ENCODE measurements around the gene MED26. TPM values are rescaled to one million over a fixed set of nuclear protein-coding genes. Genes with fewer than 3 reads are reported as not detected.

The MED26 gene
- total and polyA plus RNA-seq, 11 donors, result 3.6 to 7.5 (median 4.6) TPM

GRCh38 chr19:16594131-16594586 lies 33.8 kb downstream of the MED26 start:
- H3K27me3 ChIP-seq, result no peaks in the 10 kb centered on the region
- 56 to 71% (median 65%) methylated on average over 10 of the region's 10 CpGs for WGBS, 4 donors
- intact Hi-C loops (cut with DNase I), result no loop called here
- H3K27ac ChIP-seq, result peak overlapping the region in 1 of 12 donors; percentile 24
- H3K4me1 ChIP-seq, result peaks cover 2 to 89% (median 53%) of the 10 kb centered on the region in 12 donors
- no peak for TF ChIP-seq CTCF (IDR thresholded peaks at IDR 0.05)
- no peak for TF ChIP-seq POLR2A (IDR thresholded peaks at IDR 0.05)
- H3K4me3 ChIP-seq, result no peak overlapping the region
- peak in 1 of 5 donors; percentile 63 for DNase-seq
- ATAC-seq, result peak in 2 of 4 donors; percentile 25 to 29
- H3K36me3 ChIP-seq, result no peaks in the 10 kb centered on the region
- no peaks in the 10 kb centered on the region for H3K9me3 ChIP-seq

DNA sequence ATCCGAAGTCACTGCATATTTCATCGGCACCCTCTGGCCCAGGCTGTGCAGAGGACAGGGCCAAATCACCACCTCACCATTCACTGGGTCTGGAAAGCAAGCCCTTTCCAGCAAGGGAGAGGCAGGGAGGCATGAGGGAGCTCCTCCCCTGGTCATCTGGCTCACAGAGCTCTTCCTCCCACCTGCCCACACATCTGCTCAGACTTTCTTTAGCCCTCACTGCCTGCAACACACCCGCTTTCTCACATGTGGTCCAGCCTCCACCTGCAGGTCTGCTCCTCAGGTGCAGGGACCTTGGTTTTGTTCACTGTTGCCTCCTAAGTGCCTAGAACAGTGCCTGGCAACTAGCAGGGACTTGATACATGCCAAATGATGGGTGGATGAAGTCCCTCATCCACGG lies 34.8 kb downstream of the MED26 start:
- no peak overlapping the region for H3K27ac ChIP-seq
- no peaks in the 10 kb centered on the region for H3K36me3 ChIP-seq
- H3K27me3 ChIP-seq, result no peaks in the 10 kb centered on the region
- WGBS, 4 donors, result 85 to 98% (median 95%) methylated on average over 4 of the region's 4 CpGs
- TF ChIP-seq CTCF (IDR thresholded peaks at IDR 0.05), result no peak
- no peak for TF ChIP-seq POLR2A (IDR thresholded peaks at IDR 0.05)
- intact Hi-C loops (cut with DNase I), result no loop called here
- no peak for ATAC-seq
- DNase-seq, result peak in 1 of 5 donors; percentile 35
- H3K4me3 ChIP-seq, result no peak overlapping the region
- H3K9me3 ChIP-seq, result no peaks in the 10 kb centered on the region
- H3K4me1 ChIP-seq, result peaks cover 9 to 89% (median 56%) of the 10 kb centered on the region in 12 donors

GRCh38 chr19:16591803-16592556 lies 36.0 kb downstream of the MED26 start:
- TF ChIP-seq CTCF (IDR thresholded peaks at IDR 0.05) (no peak), POLR2A (IDR thresholded peaks at IDR 0.05) (no peak)
- intact Hi-C loops (cut with DNase I), result no loop called here
- H3K4me3 ChIP-seq, result no peak overlapping the region

DNA sequence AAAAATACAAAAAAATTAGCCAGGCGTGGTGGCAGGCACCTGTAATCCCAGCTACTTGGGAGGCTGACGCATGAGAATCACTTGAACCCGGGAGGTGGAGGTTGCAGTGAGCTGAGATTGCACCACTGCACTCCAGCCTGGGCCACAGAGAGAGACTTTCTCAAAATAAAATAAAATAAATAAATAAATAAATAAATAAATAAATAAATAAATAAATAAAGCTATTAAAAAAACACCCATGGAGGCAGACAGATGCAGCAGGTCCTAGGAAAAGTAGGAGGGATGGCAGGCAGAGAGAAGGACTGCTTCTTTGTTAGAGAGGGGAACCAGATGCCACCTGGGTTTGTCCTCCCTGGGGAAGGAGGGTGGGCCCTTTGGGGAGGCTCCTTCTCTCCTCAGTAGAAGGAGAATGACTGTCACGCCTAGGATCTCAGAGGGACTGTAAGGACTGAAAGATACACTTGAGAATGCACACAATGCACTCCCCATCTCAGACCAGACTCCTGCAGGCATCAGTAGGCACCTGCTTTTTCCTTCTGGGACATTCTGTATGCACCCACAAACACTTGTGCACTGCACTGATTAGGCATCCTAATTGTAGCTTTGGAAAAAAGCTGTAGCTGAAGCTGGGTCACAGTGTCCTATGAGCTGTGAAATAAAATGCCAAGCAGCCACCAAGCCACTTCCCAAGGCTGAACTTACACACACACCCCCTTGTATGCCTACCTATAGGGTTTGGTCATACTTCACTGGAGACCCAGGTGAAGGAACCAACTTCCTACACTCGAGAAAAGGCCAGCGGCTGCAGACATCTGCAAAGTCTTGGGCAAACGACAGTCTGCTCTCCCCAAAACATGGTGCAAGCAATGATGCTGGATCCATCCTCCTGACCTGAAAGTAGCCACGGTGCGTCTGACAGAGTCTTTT lies 36.9 kb downstream of the MED26 start:
- intact Hi-C loops (cut with DNase I), result no loop called here
- Histone ChIP-seq H3K27ac (no peak overlapping the region), H3K9me3 (no peaks in the 10 kb centered on the region), H3K4me1 (peaks cover 17 to 93% (median 70%) of the 10 kb centered on the region in 12 donors), H3K4me3 (no peak overlapping the region), H3K36me3 (no peaks in the 10 kb centered on the region), H3K27me3 (no peaks in the 10 kb centered on the region)
- no peak for TF ChIP-seq CTCF (IDR thresholded peaks at IDR 0.05)
- TF ChIP-seq POLR2A (IDR thresholded peaks at IDR 0.05), result no peak
- ATAC-seq, result no peak
- no peak for DNase-seq
- 83 to 94% (median 89%) methylated on average over 9 of the region's 9 CpGs for WGBS, 4 donors

More at GRCh38 chr19:16591803-16592556, 36.0 kb downstream of the MED26 start:
- 59 to 78% (median 67%) methylated on average over 8 to 10 of the region's 10 CpGs for WGBS, 4 donors
- H3K36me3 ChIP-seq, result no peaks in the 10 kb centered on the region
- no peaks in the 10 kb centered on the region for H3K9me3 ChIP-seq
- no peaks in the 10 kb centered on the region for H3K27me3 ChIP-seq
- no peak overlapping the region for H3K27ac ChIP-seq
- H3K4me1 ChIP-seq, result peaks cover 17 to 93% (median 67%) of the 10 kb centered on the region in 12 donors
- no peak for DNase-seq
- no peak for ATAC-seq

All from heart left ventricle (tissue), 16 donors.